ENCODE results near the gene CHSY3.

CHSY3 gene

GRCh38 chr5:130102960-130103359, 198.7 kb downstream of the CHSY3 start:
- DNase-seq, result no peak

- DNase-seq, result no peak
These were observed 200.8 kb downstream of the CHSY3 start for GRCh38 chr5:130104895-130105688.

- no peak for DNase-seq
These were observed 202.2 kb downstream of the CHSY3 start for GRCh38 chr5:130106480-130106879.

- no peak for DNase-seq
These were observed 204.9 kb downstream of the CHSY3 start for GRCh38 chr5:130109152-130109551.

GRCh38 chr5:130110328-130110727, 206.1 kb downstream of the CHSY3 start:
- no peak for DNase-seq

- DNase-seq, result no peak
These were observed 207.5 kb downstream of the CHSY3 start for GRCh38 chr5:130111746-130112145.

GRCh38 chr5:130112246-130112645, 208.0 kb downstream of the CHSY3 start:
- DNase-seq, result no peak

- no peak for DNase-seq
These were observed 211.4 kb downstream of the CHSY3 start for GRCh38 chr5:130115686-130116085.

- DNase-seq, result no peak
These were observed 212.2 kb downstream of the CHSY3 start for GRCh38 chr5:130116462-130116861.

- DNase-seq, result no peak
These were observed 212.7 kb downstream of the CHSY3 start for GRCh38 chr5:130116972-130117371.

- DNase-seq, result no peak
These were observed 222.5 kb downstream of the CHSY3 start for GRCh38 chr5:130126746-130127145.

GRCh38 chr5:130135506-130135905, 231.2 kb downstream of the CHSY3 start:
- DNase-seq, result no peak

- DNase-seq, result no peak
These were observed 232.0 kb downstream of the CHSY3 start for GRCh38 chr5:130136300-130136699.

- no peak for DNase-seq
These were observed 233.4 kb downstream of the CHSY3 start for GRCh38 chr5:130137681-130138080.

GRCh38 chr5:130138406-130139045, 234.3 kb downstream of the CHSY3 start:
- no peak for DNase-seq

- DNase-seq, result no peak
These were observed 237.5 kb downstream of the CHSY3 start for GRCh38 chr5:130141659-130142320.

GRCh38 chr5:130151239-130151638, 247.0 kb downstream of the CHSY3 start:
- DNase-seq, result no peak

- DNase-seq, result no peak
These were observed 251.2 kb downstream of the CHSY3 start for GRCh38 chr5:130155345-130156011.

GRCh38 chr5:130158036-130158435, 253.8 kb downstream of the CHSY3 start:
- DNase-seq, result no peak

GRCh38 chr5:130159968-130160367, 255.7 kb downstream of the CHSY3 start:
- no peak for DNase-seq

GRCh38 chr5:130164966-130165365, 260.7 kb downstream of the CHSY3 start:
- no peak for DNase-seq

GRCh38 chr5:130166839-130167490, 262.7 kb downstream of the CHSY3 start:
- DNase-seq, result no peak

- no peak for DNase-seq
These were observed 263.9 kb downstream of the CHSY3 start for GRCh38 chr5:130168211-130168610.

Measured in activated naive CD4-positive, alpha-beta T cell treated with Interleukin-2 at 50 U/mL for 16 hours (primary cell).